HS-5 (cell line): Measurements from ENCODE around the gene SGSH.
"Not testable (repeated sequence)": the region's sequence is repeated elsewhere in the genome, so short reads cannot be mapped to it uniquely, and the experiment has no call there.

Experiments used
- DNase-seq: peaks from one replicate; pipeline ENCODE4 v3.0.0-alpha.2; 2012; ENCODE audit warnings: low read depth

The SGSH gene

DNA sequence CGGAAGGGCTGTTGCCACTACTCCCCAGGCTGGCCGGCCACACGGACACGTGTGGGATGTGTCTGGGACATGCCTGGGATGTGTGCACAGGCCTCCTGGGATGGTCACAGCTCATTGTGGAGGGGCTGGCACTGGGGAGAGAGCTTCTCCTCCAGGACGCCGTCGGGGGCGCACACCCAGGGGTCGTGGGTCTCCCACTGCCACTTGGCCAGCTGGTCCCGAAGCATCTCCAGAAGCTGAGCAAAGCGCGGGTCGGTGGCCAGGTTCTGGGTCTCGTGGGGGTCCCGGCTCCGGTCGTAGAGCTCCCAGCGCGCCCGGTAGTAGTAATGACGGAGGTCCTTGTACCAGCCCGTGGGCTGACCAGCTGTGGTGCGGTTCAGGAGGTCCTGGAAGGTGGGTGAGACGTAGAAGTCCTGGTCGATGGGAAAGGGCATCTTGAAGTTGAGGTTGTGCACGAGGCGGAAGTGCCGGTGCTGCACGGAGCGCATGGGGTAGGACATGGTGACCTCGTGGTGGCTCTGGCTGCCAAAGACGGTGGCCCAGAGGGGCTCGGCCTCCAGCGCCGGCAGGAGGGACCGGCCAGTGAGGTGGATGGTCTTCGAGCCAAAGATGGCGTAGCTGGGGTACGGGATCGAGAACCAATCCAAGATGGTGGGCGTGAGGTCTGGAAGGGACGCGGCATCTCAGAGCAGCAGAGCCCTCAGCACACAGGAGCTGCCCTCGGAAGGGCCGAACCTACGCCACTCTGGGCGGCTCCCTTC lies 9.6 kb downstream of the SGSH start:
- DNase-seq: no peak

DNA sequence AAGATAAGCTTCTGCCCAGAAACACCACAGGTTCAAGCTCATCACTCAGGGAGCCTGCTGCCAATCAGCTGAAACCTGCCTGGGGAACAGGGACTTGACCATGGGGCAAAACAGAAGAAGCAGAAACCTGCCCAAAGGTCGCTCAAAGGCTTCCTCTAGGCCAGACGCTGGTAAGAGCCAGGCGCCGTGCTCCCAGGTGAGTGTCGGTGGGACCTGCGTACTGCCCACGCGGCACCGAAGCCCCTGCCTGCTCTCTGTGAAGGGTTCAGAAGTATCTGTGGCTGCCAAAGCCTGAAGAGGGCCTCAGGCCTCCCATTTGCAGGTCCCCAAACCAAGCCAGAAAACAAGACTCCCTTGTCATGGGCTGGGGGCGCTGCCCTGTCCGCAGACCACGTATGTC lies 10.4 kb downstream of the SGSH start:
- DNase-seq: no peak

DNA sequence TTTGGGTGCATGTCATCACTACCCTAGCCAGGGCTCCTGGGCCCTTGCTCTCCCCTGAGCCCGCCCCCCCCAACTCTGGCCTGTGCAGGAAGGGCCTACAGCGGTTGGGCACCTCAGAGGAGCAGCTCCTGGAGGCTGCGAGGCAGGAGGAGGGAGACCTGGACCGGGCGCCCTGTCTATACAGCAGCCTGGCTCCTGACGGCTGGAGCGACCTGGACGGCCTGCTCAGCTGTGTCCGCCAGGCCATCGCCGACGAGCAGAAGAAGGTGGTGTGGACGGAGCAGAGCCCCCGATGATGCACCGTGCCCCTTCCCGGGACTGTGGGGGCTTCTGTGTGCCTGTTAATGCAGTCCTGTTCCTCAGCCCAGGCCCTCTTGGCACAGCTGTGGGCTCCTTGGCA lies 12.1 kb downstream of the SGSH start:
- no peak for DNase-seq

DNA sequence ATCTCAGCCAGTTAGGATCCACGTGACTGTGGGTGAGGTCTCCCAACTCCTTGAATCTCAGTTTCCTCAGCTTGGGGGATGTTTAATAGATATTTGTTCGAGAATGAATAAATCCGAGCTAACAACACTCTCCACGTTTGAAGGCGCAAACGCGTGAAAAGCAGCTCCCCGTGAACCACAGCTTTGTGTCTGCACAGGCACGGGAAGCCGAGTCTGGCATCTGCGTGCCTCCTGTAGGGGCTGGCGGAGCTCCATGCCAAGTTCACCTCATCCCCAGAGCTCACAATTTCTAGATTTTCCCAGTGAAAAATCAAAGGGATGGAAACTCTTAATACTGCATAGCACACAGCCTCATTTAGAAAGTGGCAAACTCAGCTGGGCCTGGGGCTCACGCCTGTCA lies 14.3 kb downstream of the SGSH start:
- DNase-seq: no peak

DNA sequence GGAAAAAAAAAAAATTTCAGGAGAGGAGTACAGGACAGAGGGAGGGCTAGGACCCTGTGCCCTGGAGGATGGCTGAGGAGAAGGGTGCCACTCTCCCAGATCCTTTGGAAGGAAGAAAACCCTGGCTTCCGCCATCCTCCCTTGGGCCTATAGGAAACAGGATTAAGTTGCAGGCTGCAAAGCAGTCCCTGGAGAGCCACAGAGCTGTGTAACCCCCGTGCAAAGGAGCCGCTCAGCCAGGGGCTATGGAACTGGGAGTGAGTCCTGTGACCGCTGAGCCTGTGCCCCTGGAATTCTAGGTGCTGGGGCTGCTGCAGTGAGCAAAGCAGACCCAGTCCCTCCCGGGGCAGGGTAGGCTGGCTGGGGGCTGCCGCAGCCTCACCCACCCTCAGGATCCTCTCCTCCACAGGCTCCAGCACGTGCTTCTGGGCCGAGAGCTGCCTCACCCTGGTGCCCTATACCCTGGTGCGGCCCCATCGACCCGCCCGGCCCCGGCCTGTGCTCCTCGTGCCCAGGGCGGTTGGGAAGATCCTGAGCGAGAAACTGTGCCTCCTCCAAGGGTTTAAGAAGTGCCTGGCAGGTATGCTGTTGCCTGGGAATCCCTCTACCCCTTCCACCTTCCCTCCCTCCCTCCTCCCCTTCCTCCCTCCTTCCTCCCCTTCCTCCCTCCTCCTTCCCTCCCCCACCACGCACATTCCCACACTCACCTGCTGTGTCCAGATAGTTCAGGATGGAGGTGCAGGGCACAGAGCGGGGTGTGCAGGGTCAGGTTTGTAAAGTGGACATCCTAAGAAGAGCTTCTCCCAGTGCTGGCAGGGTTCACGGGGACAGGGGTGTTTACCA lies 15.3 kb downstream of the SGSH start:
- DNase-seq: no peak

DNA sequence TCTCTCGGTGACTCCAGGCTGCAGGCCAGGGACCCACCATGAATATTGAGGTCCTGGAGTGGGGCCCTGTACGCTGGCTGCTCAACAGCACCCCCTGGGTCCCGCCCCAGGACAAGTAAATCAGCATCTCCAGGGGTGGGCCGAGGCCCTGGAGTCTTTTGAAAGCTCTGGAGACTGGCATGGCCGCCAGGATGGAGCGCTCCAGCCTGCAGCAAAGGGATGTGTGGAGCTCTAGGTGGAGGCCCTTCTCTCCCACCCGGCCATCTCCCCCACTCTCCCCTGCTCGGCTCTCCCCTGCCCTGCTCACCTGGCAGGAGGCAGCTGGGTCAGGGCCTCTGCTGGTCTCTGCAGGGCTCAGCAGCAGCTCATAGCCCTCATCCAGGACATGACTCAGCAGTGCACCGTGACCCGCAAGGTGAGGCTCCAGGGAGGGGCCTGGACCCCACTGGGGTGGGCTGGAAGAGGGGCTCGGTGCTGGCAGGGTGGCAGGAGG lies 16.6 kb downstream of the SGSH start:
- no peak for DNase-seq

DNA sequence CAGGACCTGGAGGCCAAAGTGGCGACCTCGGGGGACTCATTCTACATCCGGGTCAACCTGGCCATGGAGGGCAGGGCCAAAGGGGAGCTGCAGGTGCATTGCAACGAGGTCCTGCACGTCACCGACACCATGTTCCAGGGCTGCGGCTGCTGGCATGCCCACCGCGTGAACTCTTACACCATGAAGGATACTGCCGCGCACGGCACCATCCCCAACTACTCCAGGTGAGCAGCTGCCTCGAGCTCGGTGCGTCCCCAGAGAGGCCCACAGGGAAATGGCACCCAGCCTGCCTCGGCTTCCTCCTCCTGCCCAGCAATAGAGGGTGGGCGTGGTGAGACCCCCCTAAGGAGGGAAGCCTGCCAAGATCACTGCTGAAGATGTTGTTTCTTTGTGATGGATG lies 17.9 kb downstream of the SGSH start:
- no peak for DNase-seq

DNA sequence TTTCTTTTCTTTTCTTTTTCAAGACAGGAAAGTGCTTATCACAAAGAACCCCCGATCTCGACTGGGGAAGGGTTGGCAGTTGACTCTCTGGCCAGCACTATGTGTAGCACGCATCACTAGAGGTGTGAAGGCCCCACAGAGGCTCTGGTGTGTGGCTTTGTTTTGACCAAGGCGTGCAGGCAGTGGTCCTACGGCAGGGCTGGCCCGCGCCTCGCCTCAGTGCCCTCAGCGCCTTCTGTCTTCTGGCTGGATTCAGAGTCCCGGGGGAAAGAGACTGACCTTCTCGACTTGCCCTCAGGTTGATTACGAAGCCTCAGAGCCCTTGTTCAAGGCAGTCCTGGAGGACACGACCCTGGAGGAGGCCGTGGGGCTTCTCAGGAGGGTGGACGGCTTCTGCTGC lies 18.7 kb downstream of the SGSH start:
- DNase-seq: no peak

DNA sequence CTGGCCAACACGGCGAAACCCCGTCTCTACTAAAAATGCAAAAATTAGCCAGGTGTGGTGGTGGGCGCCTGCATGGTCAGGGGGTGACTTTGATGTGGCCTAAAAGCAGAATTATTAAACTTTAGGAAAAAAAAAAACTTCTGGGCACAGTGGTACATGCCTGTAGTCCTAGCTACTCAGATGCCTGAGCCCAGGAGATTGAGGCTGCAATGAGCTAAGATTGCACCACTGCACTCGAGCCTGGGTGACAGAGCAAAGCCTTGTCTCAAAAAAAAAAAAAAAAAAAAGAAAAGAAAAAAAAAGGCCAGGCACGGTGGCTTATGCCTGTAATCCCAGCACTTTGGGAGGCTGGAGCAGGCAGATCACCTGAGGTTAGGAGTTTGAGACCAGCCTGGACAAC lies 20.8 kb downstream of the SGSH start:
- DNase-seq: not testable (repeated sequence)

DNA sequence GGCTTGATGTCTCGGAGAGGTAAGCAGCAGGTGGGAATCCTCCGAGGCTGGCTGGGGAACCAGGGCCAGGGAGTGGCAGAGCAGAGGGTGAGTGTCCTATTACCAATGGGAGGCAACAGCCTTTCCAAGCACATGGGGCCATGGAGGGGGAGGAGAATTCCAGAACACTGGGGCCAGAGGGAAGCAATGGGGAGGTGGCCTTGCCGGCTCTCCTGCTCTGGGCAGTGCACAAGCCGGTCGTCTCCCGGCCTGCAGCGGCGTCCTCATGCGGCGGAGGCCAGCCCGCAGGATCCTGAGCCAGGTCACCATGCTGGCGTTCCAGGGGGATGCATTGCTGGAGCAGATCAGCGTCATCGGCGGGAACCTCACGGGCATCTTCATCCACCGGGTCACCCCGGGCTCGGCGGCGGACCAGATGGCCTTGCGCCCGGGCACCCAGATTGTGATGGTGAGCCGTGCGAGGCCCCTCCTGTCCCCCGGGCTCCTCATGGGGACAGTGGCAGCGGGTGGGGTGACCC lies 21.9 kb downstream of the SGSH start:
- DNase-seq: no peak

DNA sequence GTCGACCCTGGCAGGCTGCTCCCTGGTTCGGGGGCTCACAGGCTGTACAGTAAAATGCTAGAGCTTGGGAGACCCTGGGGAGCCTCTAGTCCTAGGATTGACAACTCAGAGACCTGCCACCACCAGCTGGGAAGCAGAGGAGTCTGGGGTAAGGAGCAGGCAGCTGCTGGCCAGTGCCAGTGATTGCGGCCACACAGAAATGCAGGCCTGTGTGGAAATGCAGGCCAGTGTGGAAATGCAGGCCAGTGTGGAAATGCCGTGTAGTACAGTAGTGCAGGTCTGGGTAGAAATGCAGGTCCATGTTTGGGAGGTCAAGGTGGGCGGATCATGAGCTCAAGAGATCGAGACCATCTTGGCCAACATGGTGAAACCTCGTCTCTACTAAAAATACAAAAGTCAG lies 23.5 kb downstream of the SGSH start:
- no peak for DNase-seq

DNA sequence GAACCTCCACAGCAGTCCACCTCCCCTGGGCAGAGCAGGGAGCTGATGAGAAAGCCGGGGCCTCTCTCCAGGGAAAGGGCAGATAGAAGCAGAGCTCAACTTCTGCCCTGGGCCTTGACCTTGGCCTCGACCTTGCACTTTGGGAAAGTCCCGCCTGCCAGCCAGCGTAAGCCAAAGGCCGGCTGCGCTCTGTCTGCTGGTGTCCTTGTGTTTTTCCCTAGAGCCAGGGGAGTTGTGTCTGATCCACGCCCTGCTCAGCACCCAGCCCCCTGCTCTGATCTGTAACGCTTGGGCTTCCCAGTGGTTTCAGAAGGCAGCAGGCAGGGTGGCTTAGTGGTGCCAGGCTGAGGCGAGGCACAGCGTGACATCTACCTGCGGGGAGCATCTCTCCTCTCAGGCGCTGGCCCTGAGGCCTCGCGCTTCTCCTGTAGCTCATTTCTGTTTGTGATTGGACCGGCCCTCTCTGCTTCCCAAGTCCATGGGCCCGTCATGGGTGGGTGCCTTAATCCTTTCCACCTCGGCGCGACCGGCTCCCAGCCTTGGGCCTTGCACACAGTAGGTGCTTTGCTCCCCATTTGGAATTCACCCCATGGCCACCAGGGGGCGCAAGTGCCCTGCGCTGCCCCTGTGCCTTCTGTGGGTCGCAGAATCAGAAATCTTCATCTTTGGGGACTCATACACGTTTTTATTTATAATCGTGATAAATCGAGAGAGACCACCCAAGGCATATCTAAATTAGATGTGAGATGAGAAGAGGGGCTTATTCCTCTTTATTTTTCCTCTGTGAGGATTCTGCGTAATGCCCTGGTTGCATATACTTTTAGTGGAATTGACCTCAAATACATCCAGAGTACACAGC lies 24.2 kb downstream of the SGSH start:
- DNase-seq: no peak

DNA sequence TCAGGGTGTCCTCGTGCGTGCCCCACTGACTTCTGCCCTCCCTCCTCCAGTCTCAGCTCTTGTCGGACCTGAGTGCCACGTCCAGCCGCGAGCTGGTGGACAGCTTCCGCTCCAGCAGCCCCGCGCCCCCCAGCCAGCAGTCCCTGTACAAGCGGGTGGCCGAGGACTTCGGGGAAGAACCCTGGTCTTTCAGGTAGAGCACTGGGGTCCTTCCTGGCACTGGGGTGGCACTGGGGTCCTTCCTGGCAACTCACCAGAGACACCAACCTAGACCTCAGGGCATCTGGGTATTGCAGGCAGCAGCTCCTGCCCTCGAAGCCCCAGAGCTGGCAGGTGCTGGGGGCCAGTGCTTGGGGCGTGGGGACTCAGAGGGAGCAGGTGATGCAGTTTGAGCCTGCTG lies 25.0 kb downstream of the SGSH start:
- no peak for DNase-seq

DNA sequence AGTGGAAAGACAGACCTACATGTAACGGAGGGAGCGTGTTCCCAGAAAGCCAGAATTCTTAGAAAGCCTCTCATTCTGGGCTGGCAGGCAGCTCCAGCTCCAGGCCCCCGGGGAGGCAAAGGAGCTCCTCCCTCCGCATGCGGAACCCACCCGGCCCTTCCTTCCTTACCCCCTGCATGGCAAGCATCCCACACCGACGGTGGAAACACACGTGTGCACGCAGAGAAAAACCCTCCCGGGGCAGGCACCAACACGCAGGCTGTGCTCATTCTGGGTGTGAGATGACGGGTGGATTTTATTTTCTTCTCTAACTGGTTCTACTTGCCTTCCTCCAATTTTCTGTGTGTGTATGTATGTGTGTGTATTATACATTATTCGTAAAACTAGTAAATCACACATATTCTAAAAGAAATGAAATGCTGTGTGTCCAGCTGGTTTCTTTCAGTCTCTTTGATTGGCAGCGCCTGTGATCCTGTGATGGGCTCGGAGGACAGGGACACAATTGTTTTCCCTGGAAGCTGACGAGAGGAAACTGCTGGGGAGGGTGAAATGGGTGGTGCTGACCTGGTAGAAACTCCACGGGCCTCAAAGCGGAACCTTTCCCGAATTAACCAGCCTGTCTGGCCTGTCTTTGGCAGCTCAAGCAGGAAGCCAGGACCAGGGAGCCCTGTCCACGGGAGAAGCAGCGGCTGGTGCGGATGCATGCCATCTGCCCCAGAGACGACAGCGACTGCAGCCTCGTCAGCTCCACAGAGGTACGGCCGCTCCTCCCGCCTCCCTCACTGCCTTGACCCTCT lies 28.1 kb downstream of the SGSH start:
- no peak for DNase-seq

DNA sequence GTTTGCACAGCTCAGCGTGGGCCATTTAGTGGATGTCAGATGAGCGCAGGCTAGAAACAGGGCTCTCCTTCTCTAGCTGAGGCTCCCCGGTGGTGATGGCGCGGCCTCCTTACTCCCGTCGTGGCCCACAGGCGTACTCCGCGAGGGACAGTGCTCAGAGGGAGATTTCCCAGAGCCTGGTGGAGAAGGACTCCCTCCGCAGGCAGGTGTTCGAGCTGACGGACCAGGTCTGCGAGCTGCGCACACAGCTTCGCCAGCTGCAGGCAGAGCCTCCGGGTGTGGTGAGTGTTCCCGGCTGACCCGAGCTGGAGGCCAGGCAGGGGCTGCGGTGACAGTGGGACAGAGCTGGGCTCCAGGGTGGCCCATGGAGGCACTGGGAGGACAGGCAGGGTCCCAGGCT lies 28.9 kb downstream of the SGSH start:
- DNase-seq: no peak

DNA sequence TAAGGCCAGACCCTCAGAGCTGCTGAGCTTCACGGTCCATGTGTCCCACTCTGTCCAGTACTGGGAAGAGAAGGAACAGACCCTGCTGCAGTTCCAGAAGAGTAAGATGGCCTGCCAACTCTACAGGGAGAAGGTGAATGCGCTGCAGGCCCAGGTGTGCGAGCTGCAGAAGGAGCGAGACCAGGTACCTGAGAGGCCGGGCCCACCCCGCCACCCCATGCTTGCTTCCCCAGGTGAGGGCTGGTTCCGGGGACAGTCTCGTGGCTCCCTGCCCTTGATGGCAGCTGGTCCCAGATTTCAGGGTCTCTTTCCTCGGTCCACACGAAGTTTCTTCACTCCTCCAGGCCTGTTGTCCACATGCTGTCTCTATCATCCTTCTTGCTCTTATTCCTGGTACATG lies 29.4 kb downstream of the SGSH start:
- DNase-seq: no peak

DNA sequence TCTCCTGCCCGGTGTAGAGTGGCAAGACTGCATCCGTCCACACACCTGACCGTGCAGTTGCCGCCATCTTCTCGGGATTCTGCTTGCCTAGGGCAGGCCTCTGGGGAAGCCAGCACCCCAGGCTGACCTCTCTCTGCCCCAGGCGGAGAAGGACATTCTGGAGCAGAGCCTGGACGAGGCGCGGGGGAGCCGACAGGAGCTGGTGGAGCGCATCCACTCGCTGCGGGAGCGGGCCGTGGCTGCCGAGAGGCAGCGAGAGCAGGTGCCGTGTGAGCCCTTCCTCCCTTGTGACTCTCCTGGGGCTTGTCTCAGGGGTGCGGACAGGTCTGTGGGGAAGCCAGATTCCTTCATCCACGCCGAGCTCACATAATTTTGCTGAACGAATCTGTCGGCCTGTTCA lies 30.5 kb downstream of the SGSH start:
- DNase-seq: no peak

DNA sequence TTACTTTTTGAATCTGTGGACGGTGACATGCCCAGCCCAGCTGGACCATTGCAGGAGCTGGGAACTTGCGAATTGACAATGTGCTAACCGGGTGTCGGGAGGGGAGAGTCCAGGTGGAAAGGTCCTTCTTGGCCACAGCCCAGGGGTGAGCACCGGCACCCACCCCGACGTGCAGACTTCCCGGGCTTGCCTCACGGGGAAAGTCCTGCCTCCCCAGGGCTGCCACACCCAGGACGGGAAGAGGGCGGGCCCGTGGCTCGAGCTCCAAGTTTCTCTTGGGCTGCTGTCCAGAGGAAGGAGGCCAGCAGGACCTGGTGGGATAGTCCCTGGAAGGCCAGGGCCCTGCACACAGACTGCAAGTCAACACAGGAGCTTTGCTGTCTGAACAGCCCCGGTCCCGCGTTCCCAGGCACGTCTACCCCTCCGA lies 32.6 kb downstream of the SGSH start:
- DNase-seq: no peak

DNA sequence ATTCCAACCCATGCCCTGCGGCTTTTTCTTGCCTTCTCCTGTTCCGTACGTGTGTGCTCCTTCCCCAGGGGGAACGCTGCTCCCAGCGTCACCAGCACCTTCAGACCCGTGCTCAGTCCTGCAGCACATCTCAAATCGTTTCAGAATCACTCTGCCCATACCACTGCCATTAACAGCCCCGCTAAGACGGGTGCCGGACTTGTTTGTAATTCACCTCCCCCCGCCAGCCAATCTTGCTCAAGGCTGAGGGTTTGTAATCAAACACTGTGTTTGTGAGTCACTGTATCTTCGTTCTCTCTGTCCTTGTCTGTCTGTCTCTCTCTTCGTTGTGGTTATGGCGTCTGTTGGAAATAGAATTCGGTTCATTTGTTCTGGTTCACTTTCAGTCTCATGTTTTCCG lies 33.0 kb downstream of the SGSH start:
- DNase-seq: no peak

DNA sequence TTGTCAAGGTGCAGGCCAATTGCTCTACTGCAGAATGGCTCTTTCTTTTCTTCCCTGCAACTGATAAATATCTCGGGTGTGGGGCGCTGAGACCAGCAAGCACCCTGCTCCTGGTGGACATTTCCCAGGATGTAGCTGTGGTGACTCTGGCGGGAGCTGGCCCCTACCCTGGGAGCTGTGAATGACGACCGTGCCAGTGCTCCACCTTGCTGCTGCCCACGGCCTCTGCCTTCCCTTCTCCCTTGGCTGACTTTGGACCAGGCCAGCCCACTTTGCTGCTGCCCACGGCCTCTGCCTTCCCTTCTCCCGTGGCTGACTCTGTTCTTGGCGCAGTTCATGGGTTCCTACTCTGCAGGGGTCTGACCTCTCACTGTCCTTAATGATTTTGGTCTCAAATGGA lies 34.2 kb downstream of the SGSH start:
- DNase-seq: no peak

DNA sequence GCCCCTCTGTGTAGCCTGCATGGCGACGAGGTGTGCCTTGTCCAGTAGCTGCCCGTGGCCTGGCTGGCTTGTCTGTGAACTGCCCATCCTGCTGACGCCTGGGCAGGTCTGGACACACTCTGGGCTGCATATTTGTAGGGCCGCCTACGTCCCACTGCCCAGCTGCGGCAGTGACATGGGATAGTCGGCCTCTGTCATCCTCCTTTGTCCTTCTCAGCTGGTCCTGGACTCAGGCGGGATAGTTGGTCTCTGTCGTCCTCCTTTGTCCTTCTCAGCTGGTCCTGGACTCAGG lies 35.8 kb downstream of the SGSH start:
- no peak for DNase-seq
